Astrocyte of the spinal cord (primary cell): ENCODE results near the gene IL17REL.

Experiments
- DNase-seq: peaks from one replicate; pipeline ENCODE4 v3.0.0; 2011; ENCODE audit warnings: low read depth, low spot score
- H3K4me3 ChIP-seq: 2 replicates; pipeline ENCODE4 v1.5.1; 2011; ENCODE audit warnings: low read depth, mild to moderate bottlenecking, low read length, moderate library complexity
- CTCF ChIP-seq: IDR thresholded peaks from 2 replicates; pipeline ENCODE4 v1.5.1; 2012; ENCODE audit warnings: low read depth, mild to moderate bottlenecking, low read length, inconsistent platforms
- in situ Hi-C: cut with HindIII; loops from 2 replicates; pipeline ENCODE4 v1.10.0; 2017; ENCODE audit warnings: low sequenced_read_pairs

The IL17REL gene

GRCh38 chr22:50051930-50052329 is 39.4 kb upstream of the IL17REL start:
- in situ Hi-C loops = no loop called here
- no peak for DNase-seq
- H3K4me3 ChIP-seq = no peak overlapping the region
- TF ChIP-seq CTCF = no peak

DNA sequence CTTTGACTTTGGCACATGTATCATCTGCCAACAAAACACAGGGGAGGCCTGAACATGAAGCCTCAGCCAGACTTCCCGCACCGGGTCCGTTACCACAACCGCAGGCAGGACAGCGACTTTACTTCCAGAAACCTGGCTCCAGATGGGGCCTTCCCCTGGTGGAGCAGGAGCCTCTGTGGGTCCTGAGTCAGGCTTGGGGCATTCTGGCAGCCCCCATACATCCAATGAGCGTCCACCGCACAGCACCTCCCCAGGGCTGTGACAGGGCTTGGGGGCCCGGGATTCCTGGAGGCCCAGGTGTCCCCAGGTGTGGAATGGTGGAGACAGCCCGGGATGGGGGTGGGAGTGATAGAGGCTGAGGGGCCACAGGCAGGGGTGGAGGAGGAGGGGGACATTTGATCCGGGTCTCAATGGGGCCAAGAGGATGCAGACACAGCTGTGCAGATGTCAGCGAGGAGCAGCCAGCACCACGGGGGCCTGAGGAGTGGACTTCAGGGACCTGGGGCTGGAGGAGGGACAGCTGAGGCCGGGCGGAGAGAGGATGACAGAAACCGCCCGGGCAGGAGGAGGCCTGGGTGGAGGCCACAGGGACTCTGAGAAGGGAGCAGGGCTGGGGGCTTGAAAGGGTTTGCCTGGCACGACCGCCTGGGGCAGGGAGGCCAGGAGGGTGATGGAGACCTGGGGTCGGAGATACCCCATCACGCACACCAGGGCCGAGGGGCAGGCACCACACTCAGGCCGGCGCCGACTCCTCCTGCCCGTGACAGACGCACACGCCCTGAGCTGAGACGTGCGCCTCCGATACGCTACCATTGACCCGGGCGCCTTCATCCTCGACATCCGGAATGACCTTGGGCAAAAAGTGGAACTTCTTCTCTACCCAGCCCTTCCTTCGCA is 37.0 kb upstream of the IL17REL start:
- DNase-seq = no peak
- no peak overlapping the region for H3K4me3 ChIP-seq
- TF ChIP-seq CTCF = no peak
- in situ Hi-C loops = no loop called here

DNA sequence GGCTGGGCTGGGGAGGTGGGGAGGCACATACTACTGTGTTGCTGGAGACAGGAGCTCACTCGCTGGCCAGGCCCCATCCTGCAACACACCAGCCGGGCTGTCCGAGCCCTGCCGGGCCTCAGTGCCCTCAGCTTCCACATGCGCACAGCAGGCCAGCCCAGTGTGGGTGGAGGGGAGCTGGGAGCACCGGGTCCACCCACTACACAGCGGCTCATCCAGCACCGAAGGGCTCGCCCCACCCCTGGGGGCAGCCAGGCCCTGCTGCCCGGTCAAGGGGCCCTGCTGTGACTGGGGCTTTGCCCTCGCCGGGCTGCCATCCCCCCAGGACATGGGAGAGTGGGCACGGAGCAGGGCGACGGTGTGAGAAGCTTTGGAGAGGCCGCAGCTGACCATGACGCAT is 36.3 kb upstream of the IL17REL start:
- DNase-seq = no peak
- no peak overlapping the region for H3K4me3 ChIP-seq
- no peak for TF ChIP-seq CTCF
- in situ Hi-C loops = no loop called here

DNA sequence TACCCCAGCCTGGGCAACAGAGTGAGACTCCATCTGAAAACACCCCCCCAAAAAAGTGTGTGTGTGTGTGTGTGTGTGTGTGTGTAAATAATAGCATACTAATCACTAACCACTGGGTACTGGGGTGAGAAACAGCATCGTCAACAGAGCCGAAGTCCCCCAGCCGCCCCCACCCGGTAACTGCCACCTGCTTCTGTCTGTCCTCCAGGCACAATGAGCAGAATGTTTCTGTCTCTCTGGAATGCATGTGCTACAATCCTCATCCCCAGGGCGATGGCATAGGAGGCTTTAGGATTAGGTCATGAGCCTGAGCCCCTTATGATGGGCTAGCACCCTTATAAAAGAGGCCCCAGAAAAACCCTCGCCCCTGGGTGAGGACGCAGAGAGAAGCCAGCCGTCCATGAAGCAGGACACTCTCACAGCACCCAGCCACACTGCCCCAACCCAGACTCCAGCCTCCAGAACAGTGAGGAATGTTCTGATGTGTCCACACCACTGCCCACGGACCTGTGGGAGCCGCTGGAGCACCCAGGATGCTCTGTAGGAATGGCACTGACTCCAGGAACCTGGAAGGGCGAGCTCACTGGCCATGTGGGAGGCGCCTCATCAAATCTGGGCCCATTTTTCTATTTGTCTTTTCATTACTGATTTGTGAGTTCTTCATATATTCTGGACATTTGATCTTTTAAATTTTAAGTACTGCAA is 35.6 kb upstream of the IL17REL start:
- in situ Hi-C loops = no loop called here
- DNase-seq = no peak
- H3K4me3 ChIP-seq = no peak overlapping the region
- TF ChIP-seq CTCF = no peak

- in situ Hi-C loops = no loop called here
- TF ChIP-seq CTCF = no peak
- no peak overlapping the region for H3K4me3 ChIP-seq
- no peak for DNase-seq
These were observed 34.8 kb upstream of the IL17REL start for GRCh38 chr22:50047346-50047745.

DNA sequence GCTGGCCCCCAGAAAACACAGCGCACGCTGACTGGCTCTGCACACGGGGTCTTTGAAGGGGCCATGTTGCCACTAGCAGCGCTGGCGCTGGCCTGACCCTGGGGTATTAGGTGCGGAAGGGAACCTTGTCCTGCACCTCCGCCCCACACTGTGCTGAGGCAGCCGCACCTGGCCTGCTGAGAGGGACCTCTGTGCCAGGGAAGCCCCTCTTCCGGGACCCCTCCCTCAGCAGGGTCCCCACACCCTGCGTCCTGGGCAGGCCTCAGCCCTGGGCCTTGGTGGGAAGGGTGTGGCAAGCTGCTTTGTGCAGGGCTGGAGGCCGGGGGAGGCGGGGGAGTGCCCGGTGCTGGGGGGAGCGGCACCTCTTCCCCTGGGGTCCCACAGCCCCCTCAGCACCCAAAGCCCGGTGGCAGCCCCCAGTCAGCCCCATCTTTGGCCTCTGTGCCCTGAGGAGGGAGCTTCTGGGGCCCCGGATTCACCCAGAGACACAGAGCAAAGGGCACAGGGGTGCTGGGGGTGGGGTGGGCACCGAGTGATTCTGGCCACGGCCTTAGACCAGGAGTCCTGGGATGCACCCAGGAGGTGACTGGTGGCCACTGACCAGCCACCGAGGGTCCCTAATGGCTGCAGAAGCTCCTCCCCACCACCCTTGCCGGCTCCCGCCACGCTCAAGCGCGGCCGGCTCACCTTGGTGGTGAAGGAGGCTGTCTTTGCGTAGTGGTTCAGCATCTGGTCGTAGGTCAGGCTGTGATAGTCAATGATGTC is 34.1 kb upstream of the IL17REL start:
- in situ Hi-C loops = no loop called here
- H3K4me3 ChIP-seq = no peak overlapping the region
- DNase-seq = no peak
- no peak for TF ChIP-seq CTCF
